DND-41 (cell line): ENCODE measurements around the gene TPPP2.
A peak's percentile ranks its signal among the peaks of the same experiment; 100 is the strongest.

Source experiments
- ATAC-seq: fragments of 200-7000 bp; cut with Tn5 transposase; 3 replicates; pipeline ENCODE4 v1.9.1; 2021; ENCODE audit warnings: low read depth; ENCODE audit not compliant: insufficient read depth
- DNase-seq: peaks from one replicate; pipeline ENCODE4 v3.0.0-alpha.2; 2020
- H2AFZ ChIP-seq: 2 replicates; pipeline ENCODE4 v1.6.0; 2012; ENCODE audit warnings: low read depth, low read length
- H3K27ac ChIP-seq: 2 replicates; pipeline ENCODE4 v1.5.1; 2012; ENCODE audit warnings: low read length, inconsistent platforms
- H3K27me3 ChIP-seq: fragments of 200-600 bp; sonication (generic); 2 replicates; pipeline ENCODE4 v1.6.0; 2012; ENCODE audit warnings: low read length, mild to moderate bottlenecking, inconsistent platforms; ENCODE audit not compliant: insufficient read depth, poor library complexity
- H3K36me3 ChIP-seq: 2 replicates; pipeline ENCODE4 v1.5.1; 2012; ENCODE audit warnings: low read length, inconsistent platforms; ENCODE audit not compliant: insufficient read depth
- H3K4me1 ChIP-seq: 2 replicates; pipeline ENCODE4 v1.5.1; 2012; ENCODE audit warnings: mild to moderate bottlenecking, low read length; ENCODE audit not compliant: insufficient read depth
- H3K4me2 ChIP-seq: 2 replicates; pipeline ENCODE4 v1.6.0; 2012; ENCODE audit warnings: mild to moderate bottlenecking, moderate library complexity, low read length, inconsistent platforms; ENCODE audit not compliant: insufficient read depth
- H3K4me3 ChIP-seq, 2 experiments: fragments of 200-600 bp in 1 of 2; shearing (Covaris generic) in 1 of 2; 2 replicates each; pipeline ENCODE4 v1.5.1; 2012 to 2016; ENCODE audit warnings: inconsistent platforms in 2 of 2, low read length in 2 of 2, mild to moderate bottlenecking in 2 of 2, low read depth in 1 of 2, moderate library complexity in 1 of 2
- H3K79me2 ChIP-seq: 2 replicates; pipeline ENCODE4 v1.6.0; 2012; ENCODE audit warnings: low read length, inconsistent platforms; ENCODE audit not compliant: insufficient read depth
- H3K9ac ChIP-seq: 2 replicates; pipeline ENCODE4 v1.6.0; 2012; ENCODE audit warnings: low read depth, mild to moderate bottlenecking, inconsistent platforms, low read length, moderate library complexity
- H3K9me3 ChIP-seq: 2 replicates; pipeline ENCODE4 v1.5.1; 2012; ENCODE audit warnings: low read length, moderate library complexity, mild to moderate bottlenecking, inconsistent platforms; ENCODE audit not compliant: insufficient read depth, severe bottlenecking
- H4K20me1 ChIP-seq: 2 replicates; pipeline ENCODE4 v1.6.0; 2012; ENCODE audit warnings: low read length; ENCODE audit not compliant: insufficient read depth
- EZH2 ChIP-seq: IDR thresholded peaks from 3 replicates; pipeline ENCODE4 v1.6.1; 2012; ENCODE audit warnings: borderline replicate concordance, low read depth, mild to moderate bottlenecking, moderate library complexity, low read length, inconsistent platforms; ENCODE audit not compliant: severe bottlenecking
- TF ChIP-seq, protein P1 (sequence below): IDR thresholded peaks from 2 replicates; pipeline ENCODE4 v1.5.1; 2012; ENCODE audit warnings: borderline replicate concordance, low read length, moderate library complexity, mild to moderate bottlenecking; ENCODE audit not compliant: poor library complexity, severe bottlenecking; ENCODE audit errors: extremely low read depth

The TPPP2 gene

DNA sequence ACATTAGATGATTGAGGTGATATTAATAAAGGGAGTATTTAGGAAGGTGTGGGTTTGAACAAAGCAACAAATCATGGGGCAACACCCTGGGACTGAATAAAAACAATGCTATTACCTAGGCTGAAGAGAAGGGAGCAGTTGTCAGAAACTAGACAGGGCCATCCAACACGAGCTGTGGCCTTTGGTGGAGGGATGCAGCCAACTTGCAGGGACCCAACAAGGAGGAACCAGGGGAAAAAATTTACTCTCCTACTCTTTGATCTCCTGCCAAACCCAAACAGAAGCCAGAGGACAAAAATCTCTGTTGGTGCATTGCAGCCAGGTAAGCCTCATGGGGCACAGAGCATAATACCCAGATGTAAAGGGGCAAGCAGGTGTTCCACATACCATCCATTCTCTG, 18.9 kb upstream of the TPPP2 start:
- Histone ChIP-seq H3K27me3 (peaks cover 7% of the 10 kb centered on the region), H3K36me3 (no peaks in the 10 kb centered on the region), H2AFZ (no peak overlapping the region), H3K4me2 (no peak overlapping the region), H4K20me1 (no peaks in the 10 kb centered on the region), H3K79me2 (no peaks in the 10 kb centered on the region), H3K4me3 (no peak overlapping the region), H3K4me1 (no peaks in the 10 kb centered on the region), H3K27ac (no peak overlapping the region), H3K9me3 (no peaks in the 10 kb centered on the region), H3K9ac (no peak overlapping the region)
- ATAC-seq (no peak), DNase-seq (no peak)
- no peak for TF ChIP-seq EZH2
- TF ChIP-seq, protein P1, sequence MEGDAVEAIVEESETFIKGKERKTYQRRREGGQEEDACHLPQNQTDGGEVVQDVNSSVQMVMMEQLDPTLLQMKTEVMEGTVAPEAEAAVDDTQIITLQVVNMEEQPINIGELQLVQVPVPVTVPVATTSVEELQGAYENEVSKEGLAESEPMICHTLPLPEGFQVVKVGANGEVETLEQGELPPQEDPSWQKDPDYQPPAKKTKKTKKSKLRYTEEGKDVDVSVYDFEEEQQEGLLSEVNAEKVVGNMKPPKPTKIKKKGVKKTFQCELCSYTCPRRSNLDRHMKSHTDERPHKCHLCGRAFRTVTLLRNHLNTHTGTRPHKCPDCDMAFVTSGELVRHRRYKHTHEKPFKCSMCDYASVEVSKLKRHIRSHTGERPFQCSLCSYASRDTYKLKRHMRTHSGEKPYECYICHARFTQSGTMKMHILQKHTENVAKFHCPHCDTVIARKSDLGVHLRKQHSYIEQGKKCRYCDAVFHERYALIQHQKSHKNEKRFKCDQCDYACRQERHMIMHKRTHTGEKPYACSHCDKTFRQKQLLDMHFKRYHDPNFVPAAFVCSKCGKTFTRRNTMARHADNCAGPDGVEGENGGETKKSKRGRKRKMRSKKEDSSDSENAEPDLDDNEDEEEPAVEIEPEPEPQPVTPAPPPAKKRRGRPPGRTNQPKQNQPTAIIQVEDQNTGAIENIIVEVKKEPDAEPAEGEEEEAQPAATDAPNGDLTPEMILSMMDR = no peak

DNA sequence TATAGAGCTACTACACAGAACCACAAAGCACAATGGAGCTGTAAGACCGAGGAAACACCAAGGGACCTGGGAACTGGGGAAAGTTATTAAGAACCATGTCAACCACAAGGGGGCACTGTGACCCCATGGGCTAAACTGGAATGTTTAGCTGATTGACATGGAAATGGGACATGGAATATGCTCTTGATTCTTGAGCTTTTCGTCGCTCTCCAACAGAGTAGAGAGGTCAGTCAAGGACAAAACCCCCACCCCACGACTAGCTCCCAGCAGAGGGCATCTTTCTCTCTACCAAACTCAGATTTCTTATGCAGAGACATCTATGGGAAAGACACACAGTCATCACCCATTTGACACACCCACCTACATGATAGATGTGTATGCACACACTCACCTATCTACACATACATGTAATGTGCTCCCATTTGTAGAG, 15.2 kb upstream of the TPPP2 start:
- Histone ChIP-seq H3K36me3 (no peaks in the 10 kb centered on the region), H3K27me3 (peaks cover 7% of the 10 kb centered on the region), H3K4me1 (no peaks in the 10 kb centered on the region), H3K4me2 (no peak overlapping the region), H2AFZ (no peak overlapping the region; the same call in 1 of the 2 replicates), H4K20me1 (no peaks in the 10 kb centered on the region), H3K27ac (no peak overlapping the region), H3K9ac (no peak overlapping the region), H3K4me3 (no peak overlapping the region), H3K9me3 (no peaks in the 10 kb centered on the region), H3K79me2 (no peaks in the 10 kb centered on the region)
- TF ChIP-seq, protein P1 = peak; percentile 91
- TF ChIP-seq EZH2 = no peak
- ATAC-seq = peak; percentile 93
- DNase-seq = peak; percentile 81

DNA sequence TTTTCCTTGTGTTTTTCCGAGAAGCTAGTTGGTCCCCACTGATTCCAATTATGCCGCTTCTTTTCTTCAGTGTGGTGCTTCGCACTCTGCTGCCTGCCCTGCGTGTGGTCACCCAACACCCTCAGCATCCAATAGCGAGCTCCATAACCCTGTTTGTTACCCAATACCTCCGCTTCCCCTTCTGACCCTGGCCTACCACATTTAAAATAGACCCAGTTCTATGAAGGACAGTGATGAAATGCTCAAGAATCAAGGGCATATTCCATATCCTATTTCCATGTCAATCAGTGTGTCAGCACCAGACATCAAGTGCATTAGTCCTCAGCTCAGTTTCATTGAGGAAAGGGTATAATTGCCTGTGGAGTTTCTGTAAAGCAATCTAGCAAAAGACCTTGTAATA, 14.7 kb upstream of the TPPP2 start:
- no peak overlapping the region for H3K9ac ChIP-seq
- no peaks in the 10 kb centered on the region for H3K79me2 ChIP-seq
- no peak overlapping the region for H3K27ac ChIP-seq
- no peaks in the 10 kb centered on the region for H4K20me1 ChIP-seq
- peaks cover 7% of the 10 kb centered on the region for H3K27me3 ChIP-seq
- H3K4me1 ChIP-seq = no peaks in the 10 kb centered on the region
- no peak overlapping the region for H3K4me3 ChIP-seq
- DNase-seq = no peak
- H2AFZ ChIP-seq = no peak overlapping the region
- H3K36me3 ChIP-seq = no peaks in the 10 kb centered on the region
- no peak for ATAC-seq
- H3K4me2 ChIP-seq = no peak overlapping the region
- no peaks in the 10 kb centered on the region for H3K9me3 ChIP-seq
- no peak for TF ChIP-seq EZH2
- TF ChIP-seq, protein P1 = no peak

DNA sequence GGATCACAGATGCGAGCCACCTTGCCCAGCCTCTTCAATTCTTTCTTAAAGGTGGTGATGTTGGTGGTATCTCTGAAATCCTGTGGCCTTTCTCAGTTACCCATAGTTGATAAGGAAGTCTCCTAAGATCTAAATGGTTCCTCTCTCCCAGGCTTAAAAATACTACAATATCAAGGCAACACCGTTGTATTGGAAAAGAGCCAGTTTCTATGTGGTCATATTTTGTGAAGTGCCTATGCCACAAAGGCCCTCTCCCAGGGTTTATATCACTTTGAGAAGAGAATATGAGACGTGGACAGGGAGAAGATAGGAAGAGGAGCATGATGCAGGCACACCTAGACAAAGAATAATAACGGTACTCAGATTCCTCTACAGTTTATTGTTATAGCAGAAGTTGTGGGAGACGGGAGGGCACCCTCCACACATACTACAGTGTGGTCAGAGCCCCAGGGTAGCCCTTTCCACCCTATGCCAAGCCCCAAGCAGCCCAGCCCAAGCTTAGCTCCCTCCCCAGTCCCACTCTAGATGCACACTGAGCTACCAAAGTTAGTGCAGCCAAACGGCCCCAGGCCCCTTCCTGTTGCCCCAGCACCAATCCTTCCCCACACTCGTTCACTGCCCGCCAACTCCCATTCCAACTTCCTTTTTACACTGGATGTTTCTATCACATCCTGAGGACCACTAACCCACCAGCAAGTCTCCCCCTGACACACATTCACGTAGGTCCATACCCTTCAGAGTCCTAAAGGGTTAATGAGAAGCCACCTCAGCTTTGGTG, 13.4 kb upstream of the TPPP2 start:
- H3K4me2 ChIP-seq = no peak overlapping the region
- H4K20me1 ChIP-seq = no peaks in the 10 kb centered on the region
- no peak overlapping the region for H3K4me3 ChIP-seq
- no peak overlapping the region for H3K27ac ChIP-seq
- DNase-seq (no peak), ATAC-seq (no peak)
- H3K79me2 ChIP-seq = no peaks in the 10 kb centered on the region
- no peaks in the 10 kb centered on the region for H3K27me3 ChIP-seq
- no peaks in the 10 kb centered on the region for H3K36me3 ChIP-seq
- no peaks in the 10 kb centered on the region for H3K9me3 ChIP-seq
- no peak for TF ChIP-seq EZH2
- TF ChIP-seq, protein P1 = no peak
- no peak overlapping the region for H2AFZ ChIP-seq
- H3K9ac ChIP-seq = no peak overlapping the region
- no peaks in the 10 kb centered on the region for H3K4me1 ChIP-seq
